Peyer's patch (tissue), 4 donors: Measurements from ENCODE around the gene KCNAB1.

Experiments
- POLR2A ChIP-seq, 2 donors: fragments of 450-650 bp; IDR thresholded peaks; one replicate each; pipeline ENCODE4 v1.5.1; 2017; ENCODE audit warnings: antibody characterized with exemption in 2 of 2, mild to moderate bottlenecking in 2 of 2, moderate library complexity in 2 of 2
- TF ChIP-seq, protein P1 (sequence below), 6 experiments: fragments of 450-650 bp in 4 of 6; fragments of 200-600 bp in 2 of 6; sonication (generic) in 1 of 6; IDR thresholded peaks; one replicate each; pipeline ENCODE4 v1.5.1; 2017 to 2019; ENCODE audit warnings: antibody characterized with exemption in 6 of 6, mild to moderate bottlenecking in 3 of 6, moderate library complexity in 1 of 6

DNA sequence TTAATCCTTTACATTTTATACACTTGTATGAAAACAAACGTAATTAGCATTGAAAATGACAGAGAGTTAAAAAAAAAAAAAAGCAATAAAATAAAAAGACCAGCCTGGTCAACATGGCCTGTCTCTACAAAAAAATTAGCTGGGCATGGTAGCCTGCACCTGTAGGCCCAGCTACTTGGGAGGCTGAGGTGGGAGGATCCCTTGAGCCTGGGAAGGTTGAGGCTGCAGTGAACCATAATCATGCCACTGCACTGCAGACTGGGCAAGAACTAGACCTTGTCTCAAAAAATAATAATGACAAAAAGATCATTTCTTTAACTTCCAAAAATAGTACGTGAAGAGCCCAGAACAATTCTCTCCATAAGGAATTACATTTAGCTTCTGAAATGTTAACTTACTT lies 432.6 kb downstream of the KCNAB1 start:
- TF ChIP-seq, protein P1, sequence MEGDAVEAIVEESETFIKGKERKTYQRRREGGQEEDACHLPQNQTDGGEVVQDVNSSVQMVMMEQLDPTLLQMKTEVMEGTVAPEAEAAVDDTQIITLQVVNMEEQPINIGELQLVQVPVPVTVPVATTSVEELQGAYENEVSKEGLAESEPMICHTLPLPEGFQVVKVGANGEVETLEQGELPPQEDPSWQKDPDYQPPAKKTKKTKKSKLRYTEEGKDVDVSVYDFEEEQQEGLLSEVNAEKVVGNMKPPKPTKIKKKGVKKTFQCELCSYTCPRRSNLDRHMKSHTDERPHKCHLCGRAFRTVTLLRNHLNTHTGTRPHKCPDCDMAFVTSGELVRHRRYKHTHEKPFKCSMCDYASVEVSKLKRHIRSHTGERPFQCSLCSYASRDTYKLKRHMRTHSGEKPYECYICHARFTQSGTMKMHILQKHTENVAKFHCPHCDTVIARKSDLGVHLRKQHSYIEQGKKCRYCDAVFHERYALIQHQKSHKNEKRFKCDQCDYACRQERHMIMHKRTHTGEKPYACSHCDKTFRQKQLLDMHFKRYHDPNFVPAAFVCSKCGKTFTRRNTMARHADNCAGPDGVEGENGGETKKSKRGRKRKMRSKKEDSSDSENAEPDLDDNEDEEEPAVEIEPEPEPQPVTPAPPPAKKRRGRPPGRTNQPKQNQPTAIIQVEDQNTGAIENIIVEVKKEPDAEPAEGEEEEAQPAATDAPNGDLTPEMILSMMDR (IDR thresholded peaks at IDR 0.05), result no peak
- TF ChIP-seq POLR2A (IDR thresholded peaks at IDR 0.05), result no peak
